GM18858 (cell line): ENCODE data around the gene LRRFIP1.
"Not testable (repeated sequence)": the region's sequence is repeated elsewhere in the genome, so short reads cannot be mapped to it uniquely, and the experiment has no call there.

Experiments used
- ATAC-seq: cut with Tn5 transposase; IDR thresholded peaks from one replicate; pipeline ENCODE4 v1.9.1; 2021; ENCODE audit not compliant: unreplicated experiment

Gene LRRFIP1

GRCh38 chr2:237661270-237661669, 33.9 kb downstream of the LRRFIP1 start:
- no peak for ATAC-seq

DNA sequence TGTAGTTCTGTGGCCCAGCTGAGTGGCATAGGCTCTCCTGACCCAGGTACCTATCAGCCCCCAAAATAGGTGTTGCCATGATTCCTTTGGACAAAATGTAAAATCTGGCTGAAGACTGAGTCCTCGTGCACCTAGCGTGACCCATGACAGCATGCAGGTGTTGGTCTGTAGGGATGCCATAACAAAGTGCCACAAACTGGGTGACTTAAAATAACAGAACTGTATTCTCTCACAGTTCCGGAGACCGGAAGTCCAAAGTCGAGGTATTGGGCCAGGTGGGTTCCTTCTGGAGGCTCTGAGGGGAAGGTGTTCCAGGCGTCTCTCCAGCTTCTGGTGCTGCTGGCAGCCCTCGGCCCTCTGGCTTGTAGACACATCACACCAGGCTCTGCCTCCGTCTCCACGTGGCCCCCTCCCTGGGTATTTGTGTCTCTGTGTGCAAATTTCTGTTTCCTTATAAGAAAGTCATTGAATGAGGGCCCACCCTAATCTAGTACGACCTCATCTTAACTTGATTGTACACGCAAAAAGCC, 34.5 kb downstream of the LRRFIP1 start:
- no peak for ATAC-seq

- ATAC-seq, result no peak
Observed at GRCh38 chr2:237662671-237663093, 35.3 kb downstream of the LRRFIP1 start.

DNA sequence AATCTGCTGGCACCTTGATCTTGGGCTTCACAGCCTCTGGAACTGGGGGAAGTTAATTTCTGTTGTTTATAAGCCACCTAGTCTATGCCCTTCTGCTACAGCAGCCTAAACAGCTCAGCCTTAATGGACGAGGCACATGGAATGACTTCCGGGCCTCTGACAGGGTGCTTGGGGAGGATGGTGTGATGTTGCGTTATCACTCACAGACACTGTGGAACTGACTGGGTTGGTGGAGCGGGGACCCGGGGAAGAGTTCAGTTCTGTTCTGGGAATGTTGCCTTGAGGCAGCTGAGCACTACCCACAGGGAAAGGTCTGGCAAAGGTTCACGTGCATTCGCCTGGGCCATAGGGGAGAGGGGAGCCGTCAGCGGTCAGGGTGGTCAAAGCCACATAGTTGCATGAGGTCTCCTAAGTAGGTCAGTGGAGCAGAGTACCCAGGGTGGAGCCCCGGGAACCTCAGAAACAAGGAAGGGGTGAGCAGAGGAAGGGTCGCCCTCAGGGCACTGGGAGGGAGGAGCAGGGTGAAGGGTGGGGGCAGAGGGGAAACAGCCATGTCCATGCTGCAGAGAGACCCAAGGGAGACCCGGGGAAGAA, 36.2 kb downstream of the LRRFIP1 start:
- no peak for ATAC-seq

DNA sequence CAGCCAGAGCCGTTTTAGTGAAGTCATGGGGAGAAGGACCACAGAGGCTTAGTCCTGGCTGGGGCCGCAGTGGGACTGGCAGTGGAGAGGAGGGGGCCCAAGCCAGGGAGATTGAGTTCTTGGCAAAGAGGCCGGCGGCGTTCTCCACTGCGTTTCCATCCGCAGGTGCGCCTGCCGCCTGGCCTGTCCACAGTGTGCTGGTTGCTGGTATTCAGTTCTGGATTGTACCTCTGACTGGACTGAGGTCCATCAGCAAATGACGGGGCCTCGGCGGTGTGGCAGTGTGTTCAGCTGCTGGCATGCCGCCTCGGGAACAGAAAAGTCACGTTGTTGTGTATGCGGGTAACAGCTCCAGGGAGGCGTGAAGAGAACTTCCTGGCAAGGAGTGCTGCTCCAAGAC, 36.8 kb downstream of the LRRFIP1 start:
- ATAC-seq, result no peak

DNA sequence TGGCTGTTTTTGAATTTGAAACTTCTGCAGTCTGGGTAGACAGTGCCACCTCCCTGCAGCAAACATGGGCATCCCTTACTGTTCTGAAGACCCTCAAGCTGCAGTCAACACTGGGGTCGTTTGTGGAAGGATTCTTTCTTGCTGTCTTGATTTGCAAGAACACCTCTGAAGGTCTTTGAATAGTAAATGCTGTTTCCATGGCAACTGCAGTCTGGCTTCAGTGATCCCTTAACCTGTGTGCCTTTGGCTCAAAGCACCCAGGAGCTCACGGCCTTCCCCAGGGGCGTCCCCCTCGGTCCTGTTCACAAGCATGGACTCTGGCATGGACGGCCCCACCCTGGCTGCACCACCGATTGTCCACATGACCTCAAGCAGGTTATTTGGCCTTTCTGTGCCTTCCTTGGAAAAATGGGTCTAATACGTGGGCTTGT, 38.3 kb downstream of the LRRFIP1 start:
- no peak for ATAC-seq

DNA sequence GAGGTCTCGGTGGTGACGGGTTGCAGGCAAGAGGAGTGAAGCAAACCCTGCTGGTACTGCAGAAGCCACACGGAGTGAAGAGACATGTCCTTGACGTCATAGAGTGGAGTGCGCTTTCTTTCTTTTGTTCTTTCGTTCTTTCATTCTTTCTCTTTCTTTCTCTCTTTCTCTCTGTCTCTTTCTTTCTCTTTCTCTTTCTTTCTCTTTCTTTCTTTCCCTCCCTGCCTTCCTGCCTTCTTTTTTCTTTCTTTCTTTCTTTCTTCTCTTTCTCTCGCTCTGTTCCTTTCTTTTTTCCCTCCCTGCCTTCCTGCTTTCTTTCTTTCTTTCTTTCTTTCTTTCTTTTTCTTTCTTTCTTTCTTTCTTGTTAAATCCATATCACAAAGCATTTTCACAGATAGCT, 39.2 kb downstream of the LRRFIP1 start:
- no peak for ATAC-seq

- ATAC-seq, result not testable (repeated sequence)
Observed at GRCh38 chr2:237667050-237667576, 39.7 kb downstream of the LRRFIP1 start.

- no peak for ATAC-seq
Observed at GRCh38 chr2:237667893-237668292, 40.5 kb downstream of the LRRFIP1 start.

- ATAC-seq, result no peak
Observed at GRCh38 chr2:237668440-237668839, 41.1 kb downstream of the LRRFIP1 start.

GRCh38 chr2:237669283-237669627, 41.9 kb downstream of the LRRFIP1 start:
- ATAC-seq, result no peak

DNA sequence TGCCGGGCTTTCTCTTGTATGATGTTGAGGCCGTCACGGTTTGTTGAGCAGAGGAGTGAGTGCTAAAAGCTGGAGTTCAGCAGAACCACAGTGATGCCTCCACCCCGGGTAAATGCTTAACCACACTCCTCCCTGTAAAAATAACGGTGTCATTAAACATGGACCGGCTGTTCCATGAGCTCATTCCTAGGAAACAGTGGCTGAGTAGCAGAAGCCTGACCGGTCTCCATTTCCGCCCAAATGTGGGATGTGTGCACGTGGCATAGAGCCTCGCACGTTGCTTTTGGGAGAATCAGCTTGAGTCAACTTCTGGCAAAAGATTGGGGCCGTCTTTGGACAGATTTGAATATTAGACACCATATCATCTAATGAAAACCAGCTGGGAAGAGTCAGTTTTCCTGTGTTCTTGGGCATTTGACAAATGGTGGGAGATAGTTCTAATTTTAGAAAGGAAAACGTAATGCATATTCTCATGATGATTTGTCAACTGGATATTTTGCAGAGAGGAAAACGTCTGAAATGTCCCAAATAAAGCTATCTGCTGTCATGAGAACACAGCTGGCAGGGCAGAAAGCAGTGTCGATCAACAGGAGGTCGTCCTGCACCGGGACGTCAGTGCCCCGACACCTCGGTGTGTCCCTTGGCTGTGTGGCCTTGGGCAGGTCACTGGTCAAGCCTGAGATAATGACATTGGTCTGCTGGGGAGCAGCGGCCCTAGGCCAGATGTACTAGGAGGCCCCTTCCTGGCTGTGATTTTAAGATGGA, 42.4 kb downstream of the LRRFIP1 start:
- no peak for ATAC-seq

DNA sequence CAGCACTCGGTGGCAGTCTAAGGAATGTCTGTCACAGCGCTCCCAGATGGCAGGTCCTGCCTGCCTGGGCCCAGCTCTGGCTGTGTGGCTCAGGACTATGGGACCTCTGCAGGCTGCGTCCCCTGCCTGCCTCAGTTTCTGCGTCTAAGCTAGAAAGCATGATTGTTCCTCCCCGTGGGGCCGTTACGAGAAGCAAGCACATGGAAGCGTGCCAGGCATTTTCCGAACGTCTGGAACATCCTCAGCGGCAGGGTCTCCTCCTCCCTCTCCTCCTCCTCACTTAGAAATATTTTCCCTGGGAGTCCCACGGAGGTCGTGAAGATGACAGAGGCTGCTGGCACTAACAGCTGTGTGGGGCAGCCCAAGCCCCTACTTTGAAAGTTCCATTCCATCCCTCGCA, 43.3 kb downstream of the LRRFIP1 start:
- ATAC-seq, result no peak

DNA sequence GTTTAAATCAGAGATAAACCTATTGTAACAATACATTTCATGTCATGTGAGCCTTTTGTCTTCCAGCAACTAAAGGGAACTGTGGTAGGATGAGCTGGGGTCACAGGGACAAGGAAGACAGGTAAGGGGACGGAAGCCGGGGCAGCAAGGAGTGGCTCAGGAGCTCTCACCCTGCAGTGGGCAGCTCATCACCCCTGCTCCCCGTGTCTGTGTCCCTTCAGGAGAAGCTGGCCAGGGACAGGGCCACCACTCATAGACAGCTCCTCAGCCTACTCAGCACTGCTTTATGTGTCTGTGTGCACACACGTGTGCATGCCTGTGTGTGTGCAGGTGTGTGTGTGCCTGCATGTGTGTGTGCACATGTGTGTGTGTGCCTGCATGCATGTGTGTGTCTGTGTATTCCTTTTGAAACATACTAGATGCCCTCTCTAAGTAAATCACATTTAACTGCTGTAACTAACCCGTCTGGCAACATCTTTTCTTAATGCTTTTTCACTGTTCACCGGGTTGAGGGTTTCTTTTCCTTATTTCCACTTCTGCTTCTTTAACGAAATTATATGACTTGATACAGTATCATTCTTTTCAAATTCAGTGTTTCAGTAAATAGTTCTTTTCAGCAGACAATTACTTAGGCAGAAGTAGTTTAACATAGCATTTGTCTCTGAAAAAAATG, 44.2 kb downstream of the LRRFIP1 start:
- ATAC-seq, result no peak

- ATAC-seq, result no peak
Observed at GRCh38 chr2:237672731-237673129, 45.3 kb downstream of the LRRFIP1 start.

- no peak for ATAC-seq
Observed at GRCh38 chr2:237673130-237674001, 46.0 kb downstream of the LRRFIP1 start.

- ATAC-seq, result peak; percentile 64
Observed at GRCh38 chr2:237674731-237675276, 47.4 kb downstream of the LRRFIP1 start.

- no peak for ATAC-seq
Observed at GRCh38 chr2:237675316-237675715, 47.9 kb downstream of the LRRFIP1 start.

GRCh38 chr2:237680702-237681478, 53.5 kb downstream of the LRRFIP1 start:
- no peak for ATAC-seq

DNA sequence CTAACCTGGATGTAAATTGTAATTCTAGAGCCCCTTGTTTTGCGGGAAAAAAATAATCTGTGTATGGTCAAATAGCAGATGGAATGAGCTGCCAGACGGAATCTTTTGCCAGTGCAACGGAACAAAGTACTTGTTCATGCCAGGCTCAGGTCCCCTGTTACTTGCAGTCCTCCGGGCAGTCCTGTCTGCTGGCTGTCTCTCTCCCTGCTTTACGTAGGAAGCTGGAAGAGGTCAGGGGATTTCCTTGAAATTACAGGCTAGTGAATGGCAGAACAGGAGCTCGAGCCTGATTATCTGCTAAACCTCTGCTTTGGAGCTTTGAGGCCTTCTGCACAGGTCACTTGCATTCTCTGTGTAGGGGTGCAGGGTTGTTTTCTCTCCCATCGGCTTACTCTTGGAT, 54.8 kb downstream of the LRRFIP1 start:
- no peak for ATAC-seq
